GM23338 (cell line): ENCODE measurements around the gene PDE6A.

Source experiments
- CTCF ChIP-seq, 2 experiments: fragments of 200-600 bp in 1 of 2; sonication (generic) in 1 of 2; conservative IDR thresholded peaks; 2 replicates each; pipeline versions ENCODE4 v1.5.1 to v1.6.1; 2016 to 2017; ENCODE audit warnings: antibody characterized with exemption in 2 of 2, low read depth in 2 of 2, mild to moderate bottlenecking in 2 of 2, moderate library complexity in 1 of 2
- EZH2phosphoT487 ChIP-seq: fragments of 200-600 bp; sonication (generic); IDR thresholded peaks from one replicate; pipeline ENCODE4 v1.8.1; 2018; ENCODE audit warnings: antibody characterized with exemption; ENCODE audit not compliant: unreplicated experiment

GRCh38 chr5:149836451-149837139 is 108.0 kb downstream of the PDE6A start:
- TF ChIP-seq CTCF (conservative IDR thresholded peaks at IDR 0.05; ENCODE audit: low read depth in 2 of 2) (no peak), EZH2phosphoT487 (no peak)
